Cardiac septum (tissue), 1 donor: Measurements from ENCODE around the gene DNAH11. TPM values are rescaled to one million over a fixed set of nuclear protein-coding genes. Genes with fewer than 3 reads are reported as not detected.

Experiments used
- DNase-seq: peaks from one replicate; pipeline ENCODE4 v3.0.0-alpha.2; 2020; ENCODE audit warnings: low spot score
- intact Hi-C: fragments of 100-400 bp; cut with DNase I; formaldehyde crosslinking; loops from one replicate; pipeline ENCODE4 v1.14.0; 2022
- total RNA-seq: library from RNA; stranded (reverse); fragmentation: NEBNext Ultra II Directional; extraction: Animal tissue kit (Norgen Biotek cat#: 25700); gene quantifications from one replicate; pipeline ENCODE4 v1.2.1, GENCODE V29; 2021
- donor health status: DM: no; HTN: no; CAD: no.

DNAH11 gene
- total RNA-seq, 1 donor from 2014 or later = 0.51 TPM

DNA sequence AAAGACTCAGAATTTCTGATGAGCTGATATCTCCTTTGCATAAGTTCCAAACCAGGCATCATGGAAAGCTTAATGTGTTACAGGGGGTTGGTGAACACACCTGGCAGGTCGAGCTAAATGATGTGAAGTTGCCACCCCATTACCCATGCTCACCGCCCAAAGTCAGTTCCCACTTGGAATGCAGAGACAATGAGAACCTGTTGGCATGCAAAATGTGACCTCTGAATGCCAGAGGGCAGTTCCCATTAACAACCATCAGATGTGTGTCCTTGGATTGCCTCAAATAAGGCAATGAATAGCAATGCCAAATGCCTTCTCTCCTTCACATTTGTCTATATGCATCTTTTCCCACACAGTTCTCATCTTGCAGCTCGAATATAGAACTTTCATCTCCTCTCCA is 212.1 kb downstream of the DNAH11 start:
- no peak for DNase-seq
- intact Hi-C loops = no loop called here

DNA sequence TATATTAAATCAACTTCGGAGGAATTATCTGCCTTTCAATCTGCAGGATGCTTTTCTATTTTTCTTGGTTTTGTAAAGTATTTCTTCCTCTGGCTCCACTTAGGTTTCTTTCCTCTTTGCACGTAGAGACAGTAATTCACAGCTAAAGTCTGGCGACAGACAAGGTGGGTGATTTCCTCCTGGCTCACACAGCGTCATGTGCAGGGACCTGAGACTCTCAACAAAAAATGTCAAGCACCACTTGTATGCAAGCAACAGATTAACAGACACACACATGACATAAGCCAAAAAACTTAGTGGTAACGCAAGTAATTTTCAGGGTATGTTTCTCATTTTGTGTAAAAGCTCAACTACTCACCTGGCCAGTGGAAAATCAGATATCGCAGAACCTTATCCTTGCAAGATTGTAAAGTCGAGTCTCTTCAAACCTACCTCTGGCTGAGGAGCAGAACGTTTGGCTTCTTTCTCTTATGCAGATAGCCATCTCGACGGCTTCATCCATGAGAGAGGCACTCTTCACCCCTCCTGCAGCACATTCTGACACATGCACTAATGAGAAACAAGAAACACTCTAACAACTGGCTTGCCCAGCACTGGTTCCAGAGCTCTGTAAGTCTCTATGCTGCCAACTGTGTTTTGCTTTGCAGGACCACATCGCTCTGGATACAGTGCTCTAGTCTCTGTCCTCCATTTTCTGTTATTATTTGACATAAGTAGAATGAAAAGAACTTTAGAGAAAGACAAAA is 214.9 kb downstream of the DNAH11 start:
- no peak for DNase-seq
- intact Hi-C loops = no loop called here

DNA sequence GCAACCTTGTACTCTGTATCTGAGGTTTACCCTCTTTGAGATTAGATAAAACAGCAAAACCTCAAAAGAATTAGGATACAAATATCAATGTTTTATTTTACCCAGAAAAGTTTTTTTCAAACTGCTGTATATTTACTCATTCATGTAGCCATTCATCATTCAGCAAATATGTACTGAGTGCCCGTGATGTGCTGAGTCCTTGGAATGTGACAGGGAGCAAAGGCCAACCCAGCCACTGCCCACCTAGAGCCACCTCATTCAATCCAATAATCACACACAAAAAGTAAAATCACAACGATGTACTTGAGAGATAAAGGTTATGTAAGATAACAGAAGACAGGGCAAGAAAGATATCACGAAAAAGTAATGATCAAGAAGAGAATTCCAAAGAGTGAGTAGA is 215.4 kb downstream of the DNAH11 start:
- intact Hi-C loops = no loop called here

DNA sequence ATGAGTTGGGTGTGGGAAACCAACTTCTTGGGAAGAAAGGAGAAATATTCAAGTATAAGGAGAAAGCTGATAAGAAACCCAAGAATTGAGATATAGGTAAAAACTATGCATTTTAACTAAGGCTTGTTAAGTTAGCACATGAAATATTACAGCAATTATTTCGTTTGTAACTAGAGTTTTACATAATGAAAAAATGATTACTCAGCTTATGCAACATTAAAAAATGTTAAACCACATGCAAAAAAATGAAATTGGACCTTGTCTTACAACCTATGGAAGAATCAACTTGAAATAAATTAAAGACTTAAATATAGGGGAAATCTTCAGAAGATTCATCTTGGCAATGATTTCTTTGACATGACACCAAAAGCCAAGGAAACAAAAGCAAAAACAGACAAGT is 219.6 kb downstream of the DNAH11 start:
- DNase-seq = no peak
- intact Hi-C loops = loop anchor here (10.0 kb wide), 1 partner anchor 978 kb away; the partner anchor contains the start of gene SP8

More for the DNA sequence above, 215.4 kb downstream of the DNAH11 start:
- DNase-seq = no peak

DNA sequence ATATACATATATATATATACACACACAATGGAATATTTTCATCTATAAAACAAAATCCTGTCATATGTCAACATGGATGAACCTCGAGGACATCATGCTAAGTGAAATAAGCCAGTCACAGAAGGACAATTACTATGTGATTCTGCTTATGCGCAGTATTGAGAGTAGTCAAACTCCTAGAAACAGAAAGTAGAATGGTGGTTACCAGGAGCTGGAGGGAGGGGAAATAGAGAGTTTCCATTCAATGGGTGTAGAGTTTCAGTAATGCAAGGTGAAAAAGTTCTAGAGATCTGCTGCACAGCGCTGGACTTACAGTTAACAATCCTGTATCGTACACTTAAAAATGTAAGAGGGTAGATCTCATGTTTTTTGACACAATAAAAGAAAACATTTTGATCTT is 221.0 kb downstream of the DNAH11 start:
- no peak for DNase-seq
- intact Hi-C loops = loop anchor here (10.0 kb wide), 1 partner anchor 979 kb away; the partner anchor contains the start of gene SP8

DNA sequence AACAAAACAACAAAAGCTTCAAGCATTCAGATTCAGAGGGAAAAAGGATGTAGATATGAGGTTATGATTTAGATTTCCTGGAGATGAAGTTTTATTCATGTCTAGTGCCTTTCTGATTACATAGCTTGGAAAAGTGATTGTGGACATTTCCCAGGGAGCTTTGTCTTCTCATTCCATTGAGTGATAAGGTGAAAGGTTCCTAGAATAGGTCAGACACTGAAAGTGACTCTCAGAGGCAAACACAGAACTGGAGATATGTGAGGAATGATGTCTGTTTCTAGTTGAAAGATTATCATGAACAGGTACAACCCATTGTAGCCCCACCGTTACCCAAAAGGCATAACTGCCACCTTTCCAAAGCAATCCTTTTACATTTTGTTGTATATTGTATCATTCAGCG is 223.4 kb downstream of the DNAH11 start:
- no peak for DNase-seq
- intact Hi-C loops = loop anchor here (10.0 kb wide), 1 partner anchor 981 kb away; the partner anchor contains the start of gene SP8

DNA sequence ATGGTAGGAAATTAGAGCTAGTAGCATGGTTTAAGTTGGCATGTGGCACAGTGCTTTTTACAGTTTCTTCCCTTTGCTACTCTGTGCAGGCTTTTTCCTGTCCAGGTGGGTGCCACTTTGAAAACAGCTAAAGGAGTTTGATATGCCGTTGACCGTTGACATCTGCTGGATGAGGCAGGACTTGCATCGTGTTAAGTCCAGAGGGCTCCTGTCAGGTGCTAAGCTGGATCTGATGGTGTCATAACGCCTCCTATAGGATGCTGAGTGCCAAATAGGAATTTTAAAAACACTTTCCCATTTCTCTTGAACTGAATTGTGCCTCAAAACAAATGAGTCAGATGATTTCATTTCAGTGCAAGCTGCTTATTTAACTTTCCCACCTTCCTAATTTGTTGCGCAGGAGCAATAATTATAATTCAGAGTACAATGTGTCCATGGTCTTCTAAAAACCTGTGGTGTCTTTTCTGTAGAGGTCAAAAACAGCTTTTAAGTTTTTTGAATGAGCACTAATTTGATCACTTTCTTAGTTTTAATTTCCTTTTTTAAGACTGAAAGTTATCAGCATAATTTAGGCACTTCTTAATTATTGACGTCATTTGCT is 224.6 kb downstream of the DNAH11 start:
- intact Hi-C loops = loop anchor here (10.0 kb wide), 1 partner anchor 983 kb away; the partner anchor contains the start of gene SP8
- DNase-seq = no peak

DNA sequence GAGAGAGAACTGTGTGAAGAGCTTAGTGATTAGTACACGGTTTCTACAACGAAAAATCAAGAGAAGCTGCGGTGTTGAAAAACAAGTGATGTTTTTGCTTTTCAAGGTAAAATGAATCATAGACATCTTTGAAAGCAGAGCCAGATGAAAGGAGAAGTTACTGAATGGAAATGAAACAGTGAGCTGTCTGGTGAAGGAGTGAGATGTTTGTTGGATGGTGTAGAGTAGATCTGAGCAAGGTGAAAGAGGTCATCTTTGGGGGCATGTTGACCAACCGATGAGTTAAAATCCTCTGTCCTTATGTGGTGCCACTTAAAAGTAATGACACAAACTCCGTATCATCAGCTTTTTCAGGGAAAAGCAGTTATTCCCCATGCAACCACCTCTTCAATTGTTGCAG is 225.4 kb downstream of the DNAH11 start:
- intact Hi-C loops = loop anchor here (10.0 kb wide), 1 partner anchor 983 kb away; the partner anchor contains the start of gene SP8
- no peak for DNase-seq

DNA sequence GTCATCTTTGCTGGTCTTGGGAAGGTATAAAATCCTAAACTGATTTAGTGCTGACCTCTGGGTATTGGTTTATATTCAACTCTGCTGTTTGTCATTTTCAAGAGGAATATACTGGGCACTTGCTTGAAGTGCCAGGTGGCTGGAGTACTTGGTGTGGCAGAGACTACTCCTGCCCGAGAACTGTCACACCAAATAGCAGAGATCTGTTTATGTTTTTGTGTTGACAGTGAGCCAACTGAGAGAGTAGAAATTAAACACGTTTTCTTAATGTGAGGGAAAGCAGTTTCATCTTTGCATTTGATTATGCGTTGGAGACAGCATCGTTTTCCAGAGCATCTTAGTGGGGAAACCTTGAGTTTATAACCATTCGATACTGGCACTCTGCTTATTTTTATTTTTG is 228.4 kb downstream of the DNAH11 start:
- intact Hi-C loops = loop anchor here (10.0 kb wide), 2 partner anchors 234 to 516 kb away; no protein-coding TSS in a partner anchor

DNA sequence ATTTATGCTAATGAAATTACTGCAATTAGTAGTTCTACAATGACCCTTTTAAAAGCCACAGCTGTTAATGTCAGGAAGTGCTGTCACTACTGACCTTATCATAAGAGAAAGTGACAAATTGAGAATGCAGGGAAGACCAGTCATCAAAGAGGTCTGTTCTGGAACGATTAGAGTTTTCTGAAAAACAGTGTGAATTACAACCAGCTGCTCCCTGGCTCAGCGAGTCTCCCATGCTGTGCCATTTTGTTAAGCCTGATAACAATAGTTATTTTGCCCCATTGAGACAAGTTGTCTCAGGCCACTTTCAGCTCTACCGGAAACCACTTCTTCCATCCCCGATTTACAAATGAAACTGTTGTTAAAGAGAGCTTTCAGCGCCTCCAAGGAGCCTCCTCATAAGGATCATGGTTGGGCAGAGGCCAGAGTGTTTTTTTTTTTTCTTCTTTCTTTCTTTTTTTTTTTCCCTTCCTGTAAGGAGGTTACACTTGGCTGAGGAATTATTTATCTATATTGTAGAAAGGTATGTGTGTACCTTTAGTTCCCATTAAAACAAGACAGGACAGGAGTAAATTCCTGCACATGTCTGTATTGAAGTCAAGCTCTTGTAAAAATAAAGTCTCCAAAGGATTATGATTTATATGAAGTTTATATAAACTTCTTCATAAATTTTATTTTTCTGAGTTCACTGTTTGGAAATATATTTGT is 229.2 kb downstream of the DNAH11 start:
- intact Hi-C loops = loop anchor here (10.0 kb wide), 2 partner anchors 233 to 517 kb away; no protein-coding TSS in a partner anchor
- no peak for DNase-seq

More for the DNA sequence above, 228.4 kb downstream of the DNAH11 start:
- no peak for DNase-seq

DNA sequence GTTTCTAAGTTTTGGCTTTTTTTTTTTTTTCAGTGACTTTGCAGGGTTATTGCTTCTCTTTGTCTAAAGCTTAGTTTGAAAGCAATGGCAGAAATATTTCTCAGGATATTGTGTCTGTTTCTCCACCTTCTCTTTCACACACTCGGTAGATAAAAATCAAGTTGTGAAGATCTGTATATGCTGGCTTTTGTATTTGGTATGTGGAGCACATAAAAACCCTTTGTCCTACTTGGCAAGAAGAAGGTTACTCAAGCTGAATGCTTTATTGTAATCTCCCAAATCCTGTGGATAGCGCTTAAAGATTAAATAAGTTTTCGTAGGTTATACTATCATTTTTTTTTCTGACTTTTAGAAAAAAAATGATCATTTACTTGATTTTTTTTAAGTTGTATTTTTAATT is 230.5 kb downstream of the DNAH11 start:
- no peak for DNase-seq
- intact Hi-C loops = loop anchor here (10.0 kb wide), 2 partner anchors 231 to 519 kb away; no protein-coding TSS in a partner anchor

DNA sequence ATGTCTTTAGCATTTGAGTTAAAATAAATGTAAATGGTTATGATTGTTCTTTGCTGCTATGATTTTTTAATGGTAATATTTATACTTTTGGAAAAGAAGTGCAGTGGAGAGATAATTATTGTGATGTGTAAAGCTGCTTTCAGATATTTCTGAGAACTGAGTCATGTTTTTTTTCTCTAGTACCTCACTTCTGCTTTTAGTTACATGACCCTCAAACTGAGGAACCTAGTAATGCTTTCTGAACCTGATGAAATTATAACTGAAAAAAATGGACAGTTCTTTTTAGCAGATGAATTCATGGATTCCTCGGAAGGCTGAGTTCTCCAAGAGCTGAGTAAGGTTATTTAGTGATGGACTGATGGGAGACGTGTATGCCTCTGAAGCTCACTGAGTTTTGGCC is 235.1 kb downstream of the DNAH11 start:
- no peak for DNase-seq
- intact Hi-C loops = loop anchor here (10.0 kb wide), 2 partner anchors 227 to 523 kb away; no protein-coding TSS in a partner anchor

DNA sequence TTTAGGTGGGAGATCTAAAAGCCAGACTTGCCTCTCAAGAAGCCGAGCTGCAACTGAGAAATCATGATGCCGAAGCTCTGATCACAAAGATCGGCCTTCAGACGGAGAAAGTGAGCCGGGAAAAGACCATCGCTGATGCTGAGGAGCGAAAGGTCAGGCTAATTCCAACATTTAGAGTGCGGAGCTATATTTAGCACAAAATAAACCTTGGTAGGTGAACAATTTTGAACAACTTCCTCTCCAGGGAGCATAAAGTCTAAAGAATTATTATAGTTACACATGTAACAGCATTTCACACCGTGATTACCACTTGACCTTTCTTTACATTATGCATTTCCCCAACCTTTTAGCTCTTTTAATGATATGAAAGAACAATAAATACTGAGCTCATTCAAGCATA is 236.1 kb downstream of the DNAH11 start:
- no peak for DNase-seq
- intact Hi-C loops = loop anchor here (10.0 kb wide), 2 partner anchors 226 to 524 kb away; no protein-coding TSS in a partner anchor

DNA sequence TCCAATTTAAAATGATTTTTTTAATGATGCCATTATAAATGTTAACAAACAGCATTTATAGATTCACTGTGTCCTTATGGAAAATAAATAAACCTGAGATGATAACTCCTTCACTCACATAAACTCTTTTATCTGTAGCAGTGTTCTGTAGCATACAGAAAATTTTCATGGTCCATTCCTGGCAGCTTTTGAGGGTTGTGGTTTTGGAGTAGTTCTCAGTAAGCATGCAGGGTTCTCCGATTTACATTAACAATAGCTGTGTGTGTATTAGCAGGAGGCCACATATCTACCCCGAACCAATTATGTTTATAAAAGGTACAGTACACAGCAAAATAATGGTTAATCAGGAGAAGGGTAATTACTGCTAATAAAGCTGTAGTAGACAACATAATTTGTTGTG is 240.2 kb downstream of the DNAH11 start:
- no peak for DNase-seq
- intact Hi-C loops = no loop called here

DNA sequence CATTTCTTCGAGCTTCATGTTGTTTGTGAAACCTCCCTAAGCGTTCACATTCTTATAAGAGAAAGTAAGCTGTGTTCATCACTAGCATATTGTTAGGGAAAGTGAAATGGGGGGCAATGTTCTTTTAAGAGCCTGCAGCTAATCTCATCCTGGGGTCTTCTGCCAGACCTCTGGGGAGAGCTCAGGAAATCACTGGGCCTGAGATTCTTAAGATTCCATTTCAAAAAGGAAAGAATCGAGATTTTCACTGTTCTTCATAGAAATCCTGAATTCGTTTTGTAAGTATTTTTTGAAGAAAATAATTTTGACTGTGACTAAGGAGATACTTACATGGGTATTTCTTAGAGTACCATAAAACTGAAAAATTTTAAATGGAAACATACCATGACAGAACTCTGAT is 242.2 kb downstream of the DNAH11 start:
- no peak for DNase-seq
- intact Hi-C loops = no loop called here

DNA sequence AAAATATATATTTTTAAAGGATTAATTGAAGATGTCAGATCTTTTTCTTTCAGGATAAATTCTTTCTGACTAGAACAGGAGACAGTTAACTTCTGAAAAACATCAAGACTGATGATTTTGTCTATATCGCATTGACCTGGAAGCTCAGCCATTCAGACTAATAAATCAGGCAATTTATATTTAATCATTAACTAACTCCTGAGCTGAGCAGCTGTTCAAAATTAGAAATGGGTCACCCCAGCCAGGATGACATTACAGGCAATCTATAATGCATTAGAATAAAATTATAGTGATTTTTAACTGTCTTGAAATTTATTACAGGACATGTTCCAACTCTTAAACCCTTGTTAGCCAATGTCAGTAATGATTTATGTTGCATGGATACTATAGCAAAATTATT is 263.0 kb downstream of the DNAH11 start:
- no peak for DNase-seq
- intact Hi-C loops = no loop called here

DNA sequence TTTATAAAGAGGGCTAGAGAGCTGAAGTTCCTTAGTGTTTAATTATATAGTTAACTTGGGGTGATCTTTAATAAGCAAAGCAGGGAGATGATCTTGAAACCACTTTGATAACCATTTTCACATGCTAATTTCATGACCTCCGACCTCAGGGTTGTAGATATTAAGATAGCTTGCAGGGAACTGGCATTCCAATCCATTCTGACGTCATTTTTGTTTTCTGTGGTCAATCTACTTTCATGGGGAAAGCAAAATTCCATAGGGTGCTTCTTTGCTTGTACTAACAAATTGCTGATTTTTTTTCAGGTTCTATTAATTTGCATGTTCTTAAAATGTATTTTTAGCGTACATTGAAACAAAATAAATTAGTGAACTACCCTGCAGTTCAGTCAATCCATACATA is 263.5 kb downstream of the DNAH11 start:
- intact Hi-C loops = no loop called here
- DNase-seq = no peak

DNA sequence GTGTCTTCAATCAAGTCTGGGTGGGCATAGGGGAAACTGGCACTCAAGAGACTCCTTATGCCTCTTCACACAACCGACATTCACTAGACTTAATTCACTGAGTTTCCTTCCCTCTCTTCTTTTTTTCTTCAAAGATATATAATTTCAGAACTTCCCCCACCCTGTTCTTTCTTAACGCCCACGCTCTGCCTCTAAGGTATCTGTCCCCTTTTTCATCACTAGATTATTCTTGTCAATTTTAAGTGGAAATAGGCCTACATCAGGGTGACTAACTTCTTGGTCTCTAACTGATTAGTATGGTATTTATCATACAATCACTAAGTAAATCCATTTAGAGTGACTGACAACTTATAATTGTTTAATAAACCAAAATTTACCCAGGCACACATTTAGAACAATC is 276.2 kb downstream of the DNAH11 start:
- no peak for DNase-seq
- intact Hi-C loops = no loop called here

DNA sequence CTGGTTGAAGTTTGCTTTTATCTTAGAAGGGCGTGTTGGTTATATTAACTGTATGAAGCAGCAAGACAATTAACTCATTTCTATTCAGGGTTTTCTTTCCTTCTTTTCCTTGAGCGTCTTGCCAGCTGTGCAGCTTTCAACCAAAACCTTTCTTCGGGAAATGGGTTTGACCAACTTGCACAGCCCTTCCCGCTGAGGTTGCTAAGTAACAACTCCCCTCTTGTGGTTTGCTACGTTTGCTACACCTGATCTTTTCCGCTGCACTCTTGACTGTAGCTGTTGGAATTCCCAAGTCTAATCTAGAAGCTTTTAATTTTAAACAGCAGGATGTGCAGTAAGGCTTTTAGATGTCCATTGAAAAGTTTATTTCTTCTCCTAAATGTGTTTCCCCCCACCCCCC is 286.0 kb downstream of the DNAH11 start:
- no peak for DNase-seq

DNA sequence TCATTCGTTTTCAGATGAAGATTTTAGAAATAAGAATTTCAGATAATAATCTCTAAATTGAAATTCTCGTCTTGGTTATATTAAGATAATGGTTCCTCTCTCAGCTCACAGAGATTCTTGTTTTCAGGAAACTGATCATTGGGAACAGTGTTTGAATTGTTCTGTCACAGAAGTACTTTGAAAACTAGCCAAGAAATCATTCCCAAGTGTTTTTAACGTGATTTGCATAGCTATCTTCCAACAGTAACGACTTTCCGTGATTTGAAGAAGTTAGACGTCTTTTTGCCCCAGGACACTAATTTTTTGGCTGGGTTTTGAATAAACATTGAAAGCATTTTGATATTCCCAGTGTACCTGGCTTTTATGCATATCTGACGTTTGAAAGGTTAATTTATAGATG is 286.9 kb downstream of the DNAH11 start:
- DNase-seq = no peak
- intact Hi-C loops = no loop called here

More for the DNA sequence above, 286.0 kb downstream of the DNAH11 start:
- intact Hi-C loops = no loop called here
